Choroid plexus epithelial cell (primary cell): ENCODE data around the gene CDKN1C.
"Not testable (repeated sequence)": the region's sequence is repeated elsewhere in the genome, so short reads cannot be mapped to it uniquely, and the experiment has no call there.

Source experiments
- DNase-seq: peaks from one replicate; pipeline ENCODE4 v3.0.0-alpha.2; 2010; ENCODE audit warnings: low read depth
- H3K4me3 ChIP-seq: 2 replicates; pipeline ENCODE4 v1.5.1; 2011; ENCODE audit warnings: low read depth, mild to moderate bottlenecking, control low read depth, low read length, moderate library complexity
- CTCF ChIP-seq: conservative IDR thresholded peaks from 2 replicates; pipeline ENCODE4 v1.5.1; 2011; ENCODE audit warnings: low read depth, mild to moderate bottlenecking, control low read depth, inconsistent platforms, low read length, moderate library complexity

The CDKN1C gene

GRCh38 chr11:2912498-2912897 lies 26.9 kb upstream of the CDKN1C start:
- TF ChIP-seq CTCF: no peak
- H3K4me3 ChIP-seq: no peak overlapping the region
- DNase-seq: peak; percentile 77

- TF ChIP-seq CTCF: no peak
- H3K4me3 ChIP-seq: no peak overlapping the region
- DNase-seq: no peak
Observed at GRCh38 chr11:2911785-2912391, 26.3 kb upstream of the CDKN1C start.

DNA sequence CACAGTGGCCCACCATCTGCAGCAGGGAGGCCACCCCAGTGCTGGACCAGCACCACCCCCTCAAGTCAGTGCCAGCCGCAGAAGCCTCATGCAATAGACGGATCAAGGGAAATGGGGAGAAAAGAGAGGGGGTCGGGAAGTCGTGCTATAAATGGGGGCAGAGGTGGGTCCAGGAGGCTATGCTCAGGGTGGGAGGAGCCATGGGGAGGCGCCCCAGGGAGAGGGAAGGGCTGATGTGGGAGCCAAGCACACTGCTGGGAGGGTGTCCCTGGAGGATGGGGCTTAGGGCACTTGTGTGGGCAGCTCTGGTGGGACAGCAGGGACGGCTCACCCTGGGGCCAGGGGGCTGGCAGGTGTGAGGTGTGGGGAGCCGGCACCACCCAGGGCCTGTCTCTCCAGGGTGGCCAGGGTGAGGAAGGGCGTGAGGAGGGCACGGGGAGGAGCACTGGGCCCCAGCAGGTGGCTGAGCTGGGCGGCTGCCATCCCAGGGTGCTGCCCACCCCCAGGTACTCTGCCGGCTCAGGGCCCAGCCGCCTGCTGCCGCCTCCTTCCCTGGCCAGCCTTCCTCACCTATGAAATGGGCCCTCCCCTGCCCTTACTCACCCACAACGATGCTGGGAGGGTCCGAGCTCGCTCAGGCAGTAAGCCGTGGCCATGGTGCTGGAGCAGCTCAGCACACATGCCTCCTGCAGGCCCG lies 25.7 kb upstream of the CDKN1C start:
- no peak for DNase-seq
- H3K4me3 ChIP-seq: no peak overlapping the region
- TF ChIP-seq CTCF: no peak

- DNase-seq: no peak
- TF ChIP-seq CTCF: no peak
- no peak overlapping the region for H3K4me3 ChIP-seq
Observed at GRCh38 chr11:2910401-2910955, 24.9 kb upstream of the CDKN1C start.

- peak overlapping the region; percentile 11 for H3K4me3 ChIP-seq
- no peak for DNase-seq
- no peak for TF ChIP-seq CTCF
Observed at GRCh38 chr11:2909133-2909902, 23.7 kb upstream of the CDKN1C start.

DNA sequence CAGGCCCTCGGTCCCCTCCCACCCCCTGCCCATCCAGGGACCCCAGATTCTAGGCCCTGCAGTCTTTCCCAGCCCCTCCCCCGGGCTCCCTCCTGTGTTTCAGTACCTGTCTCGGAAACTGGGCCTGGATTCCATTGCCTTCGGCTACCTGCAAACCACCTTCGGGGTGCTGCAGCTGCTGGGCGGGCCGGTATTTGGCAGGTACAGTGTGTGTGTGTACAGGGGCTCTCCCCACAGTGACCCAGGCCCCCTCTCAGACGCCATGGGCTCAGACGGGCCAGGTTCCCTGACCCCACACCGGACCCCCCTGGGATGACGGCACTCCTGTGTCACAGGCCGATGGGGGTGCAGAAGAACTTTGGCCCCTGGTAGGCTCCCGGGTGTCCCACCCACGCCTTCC lies 22.6 kb upstream of the CDKN1C start:
- no peak for DNase-seq
- no peak overlapping the region for H3K4me3 ChIP-seq
- no peak for TF ChIP-seq CTCF

DNA sequence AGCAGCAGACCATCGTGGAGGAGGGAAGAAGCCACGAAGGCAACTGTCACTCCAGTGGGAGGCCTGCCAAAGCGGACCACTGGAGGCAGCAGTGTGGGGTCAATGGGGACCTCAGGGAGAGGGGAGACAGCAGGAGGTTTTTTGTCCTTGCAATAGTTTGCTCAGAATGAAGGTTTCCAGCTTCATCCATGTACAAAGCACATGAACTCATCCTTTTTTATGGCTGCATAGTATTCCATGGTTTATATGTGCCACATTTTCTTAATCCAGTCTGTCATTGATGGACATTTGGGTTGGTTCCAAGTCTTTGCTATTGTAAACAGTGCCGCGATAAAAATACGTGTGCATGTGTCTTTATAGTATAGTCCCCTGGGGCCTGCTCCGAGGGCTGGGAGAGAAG lies 19.7 kb upstream of the CDKN1C start:
- not testable (repeated sequence) for DNase-seq, H3K4me3 ChIP-seq
